ENCODE measurements around the gene KAT6B.

Gene KAT6B

DNA sequence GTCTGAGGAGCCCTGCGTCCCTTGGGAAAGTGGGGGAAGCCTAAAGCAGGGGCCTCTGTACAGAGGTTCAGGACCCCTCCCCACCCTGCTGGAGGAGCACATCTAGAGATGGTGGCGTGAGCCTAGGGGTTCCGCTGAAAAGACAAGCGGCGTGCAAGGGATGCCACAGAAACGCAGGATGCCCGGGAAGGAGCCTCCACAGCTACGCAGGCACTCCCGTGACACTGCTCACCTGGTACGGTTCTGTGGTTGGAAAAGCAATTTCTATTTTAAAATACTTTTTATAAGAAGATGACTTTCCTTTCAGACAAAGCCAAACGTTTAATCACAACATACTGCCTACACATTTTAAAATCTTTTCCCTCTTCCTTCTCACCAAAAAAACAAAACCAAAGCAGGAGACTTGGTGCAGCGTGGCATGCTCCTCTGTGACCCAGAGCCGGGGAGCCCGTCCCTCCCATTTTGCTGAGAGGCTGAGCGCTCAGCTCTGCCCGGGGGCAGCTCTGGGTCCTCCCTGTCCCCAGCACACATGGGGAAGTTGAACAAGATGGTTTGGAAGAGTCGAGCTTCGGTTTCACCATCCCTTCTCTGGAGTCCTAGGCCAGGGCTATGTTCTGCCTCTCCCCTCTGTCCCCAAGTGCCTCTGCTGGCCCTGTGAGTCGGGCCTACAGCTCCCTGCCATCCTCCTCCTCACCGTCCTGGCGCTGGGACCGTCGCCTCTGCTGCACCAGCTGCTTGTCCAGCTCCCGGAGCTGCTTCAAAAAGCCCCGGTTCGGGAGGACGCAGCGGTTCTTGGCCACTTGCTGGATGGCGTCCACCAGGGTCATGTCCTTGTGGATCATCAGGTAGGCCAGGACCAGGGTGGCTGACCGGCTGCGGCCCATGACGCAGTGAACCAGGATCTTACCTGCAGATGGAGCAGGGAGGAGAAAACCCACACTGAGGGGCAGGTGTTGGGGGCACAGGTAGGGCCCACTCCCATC, 211.1 kb downstream of the KAT6B start:
- DNase-seq (ENCODE audit: insufficient read length, low spot score), result no peak
- no peak for TF ChIP-seq CTCF (IDR thresholded peaks at IDR 0.05; ENCODE audit: insufficient read depth, missing control alignments)
- FAIRE-seq, result no peak

GRCh38 chr10:75038335-75038734, 211.9 kb downstream of the KAT6B start:
- FAIRE-seq (no peak), DNase-seq (ENCODE audit: insufficient read length, low spot score) (no peak)
- TF ChIP-seq CTCF (IDR thresholded peaks at IDR 0.05; ENCODE audit: insufficient read depth, missing control alignments), result no peak

GRCh38 chr10:75040576-75040975, 214.2 kb downstream of the KAT6B start:
- no peak for DNase-seq (ENCODE audit: insufficient read length, low spot score)
- FAIRE-seq, result no peak
- TF ChIP-seq CTCF (IDR thresholded peaks at IDR 0.05; ENCODE audit: insufficient read depth, missing control alignments), result no peak

DNA sequence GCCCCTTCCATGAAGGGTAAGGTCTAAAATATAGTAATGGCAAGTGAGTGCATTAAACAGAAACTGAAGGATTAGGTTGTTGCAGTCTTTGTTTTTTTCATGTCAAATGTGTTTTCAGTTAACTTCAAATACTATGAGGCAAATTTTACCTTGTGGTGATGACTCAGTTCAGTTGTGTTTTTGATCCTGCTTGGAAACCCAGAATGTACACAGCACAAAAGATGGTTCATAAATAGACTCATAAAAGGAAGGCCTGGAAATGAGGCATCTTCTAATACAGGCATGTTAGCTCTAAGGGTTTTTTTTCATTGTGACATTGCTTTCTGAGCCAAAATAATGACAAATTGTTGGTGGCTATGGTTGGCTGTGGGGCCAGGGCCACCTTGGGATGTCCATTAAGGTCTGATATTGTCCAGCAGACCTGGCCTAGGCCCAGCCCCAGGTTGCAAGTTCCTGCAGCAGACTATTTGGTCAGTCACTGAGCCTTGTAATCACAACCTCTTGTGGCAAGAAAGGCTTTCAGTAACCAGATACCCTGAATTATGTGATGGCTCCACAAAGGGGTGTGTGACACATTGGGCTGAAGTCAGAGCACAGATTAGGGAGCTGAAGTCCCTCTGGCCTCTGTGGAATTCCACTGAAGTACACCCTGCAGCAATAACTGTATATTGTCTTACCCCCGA, 216.0 kb downstream of the KAT6B start:
- no peak for DNase-seq (ENCODE audit: insufficient read length, low spot score)
- FAIRE-seq, result no peak
- no peak for TF ChIP-seq CTCF (IDR thresholded peaks at IDR 0.05; ENCODE audit: insufficient read depth, missing control alignments)

GRCh38 chr10:75043256-75044131, 217.1 kb downstream of the KAT6B start:
- TF ChIP-seq CTCF (IDR thresholded peaks at IDR 0.05; ENCODE audit: insufficient read depth, missing control alignments), result no peak
- DNase-seq (ENCODE audit: insufficient read length, low spot score), result no peak
- no peak for FAIRE-seq

- FAIRE-seq (no peak), DNase-seq (ENCODE audit: insufficient read length, low spot score) (no peak)
- no peak for TF ChIP-seq CTCF (IDR thresholded peaks at IDR 0.05; ENCODE audit: insufficient read depth, missing control alignments)
Observed at GRCh38 chr10:75048669-75049098, 222.3 kb downstream of the KAT6B start.

Data from D721Med (cell line).